A673 (cell line): ENCODE results near the gene GALNT14. TPM values are rescaled to one million over a fixed set of nuclear protein-coding genes. Genes with fewer than 3 reads are reported as not detected.

ENCODE experiments used
- BruUV-seq: library from RNA; stranded (reverse); fragments of 400-500 nt; replicated peaks from 2 replicates; lab custom pipeline; 2021; lab: Mats Ljungman, UMichigan
- CTCF ChIA-PET: fragments of 300-600 bp; sonication (Branson Sonifier 250); formaldehyde crosslinking; loops from one replicate; lab custom pipeline; 2022; ENCODE audit warnings: antibody characterized with exemption; lab: Charles Lee
- POLR2A ChIA-PET: fragments of 300-600 bp; sonication (Branson Sonifier 250); formaldehyde crosslinking; loops from one replicate; lab custom pipeline; 2022; ENCODE audit warnings: antibody characterized with exemption; ENCODE audit not compliant: low non-redundant PET; lab: Charles Lee
- DNase-seq: peaks from one replicate; pipeline ENCODE4 v3.0.0-alpha.2; 2015; ENCODE audit warnings: low spot score
- H3K27ac ChIP-seq: fragments of 200-600 bp; sonication (generic); 2 replicates; pipeline ENCODE4 v1.5.1; 2016; ENCODE audit warnings: mixed run types, low read depth, mild to moderate bottlenecking, mixed read lengths, antibody characterized with exemption, low read length; ENCODE audit not compliant: poor library complexity, severe bottlenecking
- H3K27me3 ChIP-seq: fragments of 200-600 bp; sonication (generic); replicated peaks from 2 replicates; pipeline ENCODE4 v1.6.1; 2017; ENCODE audit warnings: mixed run types, low read depth, mild to moderate bottlenecking, mixed read lengths, antibody characterized with exemption, low read length; ENCODE audit not compliant: insufficient read depth, poor library complexity
- H3K36me3 ChIP-seq: fragments of 200-600 bp; sonication (generic); 2 replicates; pipeline ENCODE4 v1.6.1; 2016; ENCODE audit warnings: mixed run types, mild to moderate bottlenecking, mixed read lengths, antibody characterized with exemption, low read length; ENCODE audit not compliant: insufficient read depth, poor library complexity, severe bottlenecking
- H3K4me1 ChIP-seq: fragments of 200-600 bp; sonication (generic); 2 replicates; pipeline ENCODE4 v1.6.1; 2017; ENCODE audit warnings: mixed run types, mild to moderate bottlenecking, mixed read lengths, antibody characterized with exemption, low read length; ENCODE audit not compliant: insufficient read depth, poor library complexity, severe bottlenecking
- H3K4me3 ChIP-seq: fragments of 200-600 bp; sonication (generic); 2 replicates; pipeline ENCODE4 v1.5.1; 2016; ENCODE audit warnings: low read depth, mixed run types, mild to moderate bottlenecking, mixed read lengths, low read length; ENCODE audit not compliant: poor library complexity, severe bottlenecking
- H3K9me3 ChIP-seq: fragments of 200-600 bp; sonication (generic); 2 replicates; pipeline ENCODE4 v1.6.1; 2016; ENCODE audit warnings: mixed run types, low read depth, mild to moderate bottlenecking, mixed read lengths, antibody characterized with exemption, low read length; ENCODE audit not compliant: poor library complexity, severe bottlenecking
- CTCF ChIP-seq: fragments of 300-800, 200-600 bp; sonication (generic); conservative IDR thresholded peaks from 2 replicates; pipeline ENCODE4 v1.5.1; 2017; ENCODE audit warnings: low read depth, mild to moderate bottlenecking, antibody characterized with exemption, low read length, moderate library complexity, mixed read lengths
- EZH2 ChIP-seq: fragments of 200-600 bp; sonication (generic); IDR thresholded peaks from 2 replicates; pipeline ENCODE4 v1.6.1; 2017; ENCODE audit warnings: borderline replicate concordance, low read depth, mild to moderate bottlenecking, mixed read lengths, antibody characterized with exemption, low read length; ENCODE audit not compliant: poor library complexity, severe bottlenecking
- intact Hi-C: fragments of 100-400 bp; cut with micrococcal nuclease; formaldehyde crosslinking; loops from one replicate; pipeline ENCODE4 v1.10.0; 2022; ENCODE audit not compliant: unreplicated experiment
- total RNA-seq: library from RNA; stranded (reverse); gene quantifications from 2 replicates; pipeline ENCODE4 v1.2.3, GENCODE V29; 2021

The GALNT14 gene
- total RNA-seq, 1 experiment from 2014 or later: 9.7 TPM

GRCh38 chr2:30930716-30931115, 207.5 kb downstream of the GALNT14 start:
- H3K27ac ChIP-seq: no peak overlapping the region
- H3K27me3 ChIP-seq: no peaks in the 10 kb centered on the region
- BruUV-seq: no TSS peak
- no peak overlapping the region for H3K4me3 ChIP-seq
- H3K9me3 ChIP-seq: no peaks in the 10 kb centered on the region
- POLR2A ChIA-PET: no interaction called here
- CTCF ChIA-PET: no interaction called here
- no peaks in the 10 kb centered on the region for H3K36me3 ChIP-seq
- intact Hi-C loops: no loop called here
- no peak for TF ChIP-seq EZH2
- TF ChIP-seq CTCF: no peak
- no peaks in the 10 kb centered on the region for H3K4me1 ChIP-seq
- no peak for DNase-seq

- Histone ChIP-seq H3K9me3 (no peaks in the 10 kb centered on the region), H3K4me1 (no peaks in the 10 kb centered on the region), H3K4me3 (no peak overlapping the region), H3K36me3 (no peaks in the 10 kb centered on the region), H3K27ac (no peak overlapping the region), H3K27me3 (no peaks in the 10 kb centered on the region)
- ChIA-PET CTCF (no interaction called here), POLR2A (no interaction called here)
- no TSS peak for BruUV-seq
- intact Hi-C loops: no loop called here
- DNase-seq: no peak
- TF ChIP-seq EZH2 (no peak), CTCF (no peak)
Observed at GRCh38 chr2:30927465-30928075, 210.7 kb downstream of the GALNT14 start.

GRCh38 chr2:30926606-30927005, 211.6 kb downstream of the GALNT14 start:
- POLR2A ChIA-PET: no interaction called here
- CTCF ChIA-PET: no interaction called here
- Histone ChIP-seq H3K27me3 (no peaks in the 10 kb centered on the region), H3K27ac (no peak overlapping the region), H3K4me1 (no peaks in the 10 kb centered on the region), H3K36me3 (no peaks in the 10 kb centered on the region), H3K9me3 (no peaks in the 10 kb centered on the region), H3K4me3 (no peak overlapping the region)
- DNase-seq: no peak
- TF ChIP-seq EZH2 (no peak), CTCF (no peak)
- intact Hi-C loops: no loop called here
- no TSS peak for BruUV-seq
